Measurements from ENCODE around the gene PALM. TPM values are rescaled to one million over a fixed set of nuclear protein-coding genes. Genes with fewer than 3 reads are reported as not detected.

PALM gene
- total RNA-seq, 1 experiment from 2014 or later = 10.8 TPM

DNA sequence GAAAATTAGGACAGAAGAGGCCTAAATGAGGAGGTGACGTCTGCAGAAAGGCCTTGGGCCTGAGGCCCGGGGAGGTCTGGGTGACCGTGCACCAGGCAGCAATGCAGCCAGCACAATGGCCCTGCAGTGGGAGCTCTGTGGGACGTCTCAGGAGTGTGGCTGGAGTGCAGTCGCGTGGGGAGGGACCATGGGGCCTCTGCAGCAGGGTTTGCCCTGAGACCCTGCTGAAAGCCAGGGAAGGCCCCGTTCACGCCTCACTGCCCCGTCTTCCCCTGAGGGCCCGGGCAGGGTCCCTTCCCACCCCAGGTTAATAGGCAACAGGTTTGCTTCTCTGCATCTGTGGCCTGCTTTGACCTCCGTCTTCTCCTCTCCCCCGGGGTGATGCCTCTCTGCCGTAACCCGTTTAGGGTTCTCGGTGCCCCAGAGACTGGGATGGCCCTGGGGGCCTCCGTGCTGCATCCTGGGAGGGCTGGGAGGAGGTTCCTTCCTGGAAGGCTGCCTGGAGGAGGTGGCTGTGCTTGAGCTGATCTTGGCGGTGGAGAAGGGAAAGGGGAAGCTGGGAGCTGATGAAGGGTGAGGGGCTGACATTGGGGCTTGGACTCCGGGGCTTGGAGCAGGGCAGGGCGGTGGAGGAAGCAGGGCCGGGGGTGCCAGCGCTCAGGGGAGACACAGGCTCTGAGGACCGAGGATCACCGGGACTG is 9.7 kb downstream of the PALM start:
- H3K79me2 ChIP-seq (ENCODE audit: low read length) = no peaks in the 10 kb centered on the region

GRCh38 chr19:718991-719512 is 10.3 kb downstream of the PALM start:
- Histone ChIP-seq H3K4me3 (ENCODE audit: low read length) (no peak overlapping the region), H2AFZ (ENCODE audit: low read length) (no peak overlapping the region), H3K4me2 (ENCODE audit: low read length) (no peak overlapping the region), H3K4me1 (ENCODE audit: insufficient read depth, low read length) (no peaks in the 10 kb centered on the region), H3K9ac (ENCODE audit: low read length) (no peak overlapping the region), H3K79me2 (ENCODE audit: low read length) (no peaks in the 10 kb centered on the region), H3K36me3 (ENCODE audit: low read depth, low read length) (no peaks in the 10 kb centered on the region), H3K27me3 (ENCODE audit: low read length) (no peaks in the 10 kb centered on the region), H4K20me1 (ENCODE audit: low read length) (no peaks in the 10 kb centered on the region), H3K27ac (ENCODE audit: low read length) (no peak overlapping the region), H3K9me2 (replicated peaks; ENCODE audit: low read length) (no peaks in the 10 kb centered on the region), H3F3A (ENCODE audit: low read length, unreplicated experiment) (no peaks in the 10 kb centered on the region), H3K9me3 (ENCODE audit: low read length) (no peaks in the 10 kb centered on the region)
- intact Hi-C loops (cut with micrococcal nuclease) = no loop called here
- ATAC-seq = no peak
- BruUV-seq (replicated peaks) = no TSS peak
- ChIA-PET POLR2A (ENCODE audit: unreplicated experiment) (no interaction called here), CTCF (no interaction called here)
- no peak for DNase-seq
- no peak for TF ChIP-seq EZH2 (IDR thresholded peaks at IDR 0.05; ENCODE audit: low read length, unreplicated experiment)
- TF ChIP-seq CTCF (conservative IDR thresholded peaks at IDR 0.05; ENCODE audit: low read depth, low read length) = no peak
- TF ChIP-seq EZH2phosphoT487 (IDR thresholded peaks at IDR 0.05; ENCODE audit: borderline replicate concordance, low read length) = no peak

More for the DNA sequence above, 9.7 kb downstream of the PALM start:
- Histone ChIP-seq H3K4me3 (ENCODE audit: low read length) (no peak overlapping the region), H3K36me3 (ENCODE audit: low read depth, low read length) (no peaks in the 10 kb centered on the region), H3F3A (ENCODE audit: low read length, unreplicated experiment) (no peaks in the 10 kb centered on the region), H3K27ac (ENCODE audit: low read length) (no peak overlapping the region), H3K9me2 (replicated peaks; ENCODE audit: low read length) (no peaks in the 10 kb centered on the region), H2AFZ (ENCODE audit: low read length) (no peak overlapping the region), H3K27me3 (ENCODE audit: low read length) (no peaks in the 10 kb centered on the region), H3K9me3 (ENCODE audit: low read length) (no peaks in the 10 kb centered on the region), H3K4me1 (ENCODE audit: insufficient read depth, low read length) (no peaks in the 10 kb centered on the region), H3K4me2 (ENCODE audit: low read length) (no peak overlapping the region), H3K9ac (ENCODE audit: low read length) (no peak overlapping the region), H4K20me1 (ENCODE audit: low read length) (no peaks in the 10 kb centered on the region)
- CTCF ChIA-PET = no interaction called here
- TF ChIP-seq EZH2 (IDR thresholded peaks at IDR 0.05; ENCODE audit: low read length, unreplicated experiment) = no peak
- TF ChIP-seq EZH2phosphoT487 (IDR thresholded peaks at IDR 0.05; ENCODE audit: borderline replicate concordance, low read length) = no peak
- POLR2A ChIA-PET (ENCODE audit: unreplicated experiment) = no interaction called here
- ATAC-seq = no peak
- intact Hi-C loops (cut with micrococcal nuclease) = no loop called here
- BruUV-seq (replicated peaks) = no TSS peak
- no peak for DNase-seq

GRCh38 chr19:719636-720344 is 11.1 kb downstream of the PALM start:
- Histone ChIP-seq H4K20me1 (ENCODE audit: low read length) (no peaks in the 10 kb centered on the region), H3K36me3 (ENCODE audit: low read depth, low read length) (no peaks in the 10 kb centered on the region), H3K9ac (ENCODE audit: low read length) (no peak overlapping the region), H3K4me3 (ENCODE audit: low read length) (no peak overlapping the region), H2AFZ (ENCODE audit: low read length) (no peak overlapping the region), H3K9me3 (ENCODE audit: low read length) (no peaks in the 10 kb centered on the region), H3F3A (ENCODE audit: low read length, unreplicated experiment) (no peaks in the 10 kb centered on the region), H3K9me2 (replicated peaks; ENCODE audit: low read length) (no peaks in the 10 kb centered on the region), H3K4me2 (ENCODE audit: low read length) (no peak overlapping the region), H3K79me2 (ENCODE audit: low read length) (no peaks in the 10 kb centered on the region), H3K27ac (ENCODE audit: low read length) (no peak overlapping the region), H3K27me3 (ENCODE audit: low read length) (no peaks in the 10 kb centered on the region), H3K4me1 (ENCODE audit: insufficient read depth, low read length) (no peaks in the 10 kb centered on the region)
- CTCF ChIA-PET = no interaction called here
- TF ChIP-seq EZH2 (IDR thresholded peaks at IDR 0.05; ENCODE audit: low read length, unreplicated experiment) (no peak), CTCF (conservative IDR thresholded peaks at IDR 0.05; ENCODE audit: low read depth, low read length) (no peak), EZH2phosphoT487 (IDR thresholded peaks at IDR 0.05; ENCODE audit: borderline replicate concordance, low read length) (no peak)
- ATAC-seq = no peak
- BruUV-seq (replicated peaks) = no TSS peak
- intact Hi-C loops (cut with micrococcal nuclease) = no loop called here
- POLR2A ChIA-PET (ENCODE audit: unreplicated experiment) = no interaction called here
- DNase-seq = no peak

Data from PC-3 (cell line).